ENCODE measurements around the gene SLC17A7. TPM values are rescaled to one million over a fixed set of nuclear protein-coding genes. Genes with fewer than 3 reads are reported as not detected.
A peak's percentile ranks its signal among the peaks of the same experiment; 100 is the strongest.

The SLC17A7 gene
- total and polyA plus RNA-seq, 9 of the 15 experiments (the other 6 are each of a cell fraction or from before 2014, with no cell fraction given) = 1.1 to 15.7 (median 2.4) TPM

DNA sequence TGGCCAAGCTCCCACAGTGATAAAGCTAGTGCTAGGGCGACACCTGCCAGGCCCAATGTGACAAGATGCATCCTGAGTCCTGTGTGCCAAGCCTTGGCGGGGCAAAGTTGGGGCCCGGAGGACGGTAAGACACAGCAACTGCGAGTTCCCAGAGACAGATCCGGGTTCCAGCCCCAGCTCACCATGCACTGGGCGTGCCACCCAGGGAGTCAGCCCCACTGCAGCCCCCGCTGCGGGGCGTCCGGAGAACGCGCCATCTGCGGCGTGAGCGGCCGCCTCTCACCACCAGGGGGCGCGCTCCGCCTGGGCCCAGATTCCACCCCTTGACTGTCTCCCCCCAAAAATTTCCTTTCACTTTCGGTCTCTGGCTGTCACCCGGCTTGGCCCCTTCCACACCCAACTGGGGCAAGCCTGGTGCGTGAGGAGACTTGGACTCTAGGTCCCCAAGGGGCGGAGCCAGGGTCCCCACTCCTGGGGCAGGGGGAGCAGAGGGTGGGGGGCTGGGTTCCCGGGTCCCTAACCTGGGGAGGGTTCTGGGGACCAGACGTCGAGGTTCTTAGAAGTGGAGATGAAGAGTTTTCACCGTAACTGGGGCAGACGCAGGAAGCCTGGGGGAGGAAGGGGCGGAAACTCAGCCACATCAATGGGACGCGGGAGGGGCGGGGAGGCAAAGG lies 32.7 kb upstream of the SLC17A7 start, which contains the start of gene FLT3LG (continued):
- TF ChIP-seq WHSC1 (IDR thresholded peaks at IDR 0.05; ENCODE audit: low read length) = no peak
- no peak for TF ChIP-seq ZKSCAN1 (IDR thresholded peaks at IDR 0.05; ENCODE audit: low read depth, low read length)
- TF ChIP-seq BRCA1 (IDR thresholded peaks at IDR 0.05) = no peak
- TF ChIP-seq BRCA1 (CRISPR knock-in tag; IDR thresholded peaks at IDR 0.05) = no peak
- TF ChIP-seq DPF2 (IDR thresholded peaks at IDR 0.05) = no peak
- no peak for TF ChIP-seq HOXB6 (CRISPR knock-in tag; IDR thresholded peaks at IDR 0.05; ENCODE audit: borderline replicate concordance)
- no peak for TF ChIP-seq ZNF277 (CRISPR knock-in tag; IDR thresholded peaks at IDR 0.05; ENCODE audit: borderline replicate concordance)
- peak; percentile 46; the same call in 1 of the 2 replicates for TF ChIP-seq E2F1 (CRISPR knock-in tag; IDR thresholded peaks at IDR 0.05)
- TF ChIP-seq LARP7 (IDR thresholded peaks at IDR 0.05) = no peak
- TF ChIP-seq ATF7 (IDR thresholded peaks at IDR 0.05) = peak; percentile 68; the same call in 1 of the 2 replicates
- TF ChIP-seq MAFG (tag; conservative IDR thresholded peaks at IDR 0.05) = no peak
- TF ChIP-seq KLF10 (CRISPR knock-in tag; IDR thresholded peaks at IDR 0.05) = no peak
- no peak for TF ChIP-seq ZNF79 (CRISPR knock-in tag; IDR thresholded peaks at IDR 0.05; ENCODE audit: low read depth)
- TF ChIP-seq HCFC1 (IDR thresholded peaks at IDR 0.05; ENCODE audit: low read depth, low read length) = peak; percentile 68
- no peak for TF ChIP-seq MECOM (CRISPR knock-in tag; IDR thresholded peaks at IDR 0.05)
- TF ChIP-seq GABPA (tag; conservative IDR thresholded peaks at IDR 0.05; ENCODE audit: low read depth) = no peak
- no peak for TF ChIP-seq ZFPM2 (CRISPR knock-in tag; IDR thresholded peaks at IDR 0.05)
- TF ChIP-seq DEAF1 (CRISPR knock-in tag; IDR thresholded peaks at IDR 0.05) = peak; percentile 42
- no peak for TF ChIP-seq SREBF1 (IDR thresholded peaks at IDR 0.05; ENCODE audit: borderline replicate concordance, low read depth, low read length)
- TF ChIP-seq, protein P1, sequence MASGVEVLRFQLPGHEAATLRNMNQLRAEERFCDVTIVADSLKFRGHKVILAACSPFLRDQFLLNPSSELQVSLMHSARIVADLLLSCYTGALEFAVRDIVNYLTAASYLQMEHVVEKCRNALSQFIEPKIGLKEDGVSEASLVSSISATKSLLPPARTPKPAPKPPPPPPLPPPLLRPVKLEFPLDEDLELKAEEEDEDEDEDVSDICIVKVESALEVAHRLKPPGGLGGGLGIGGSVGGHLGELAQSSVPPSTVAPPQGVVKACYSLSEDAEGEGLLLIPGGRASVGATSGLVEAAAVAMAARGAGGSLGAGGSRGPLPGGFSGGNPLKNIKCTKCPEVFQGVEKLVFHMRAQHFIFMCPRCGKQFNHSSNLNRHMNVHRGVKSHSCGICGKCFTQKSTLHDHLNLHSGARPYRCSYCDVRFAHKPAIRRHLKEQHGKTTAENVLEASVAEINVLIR (CRISPR knock-in tag; IDR thresholded peaks at IDR 0.05) = no peak
- TF ChIP-seq, protein P2, sequence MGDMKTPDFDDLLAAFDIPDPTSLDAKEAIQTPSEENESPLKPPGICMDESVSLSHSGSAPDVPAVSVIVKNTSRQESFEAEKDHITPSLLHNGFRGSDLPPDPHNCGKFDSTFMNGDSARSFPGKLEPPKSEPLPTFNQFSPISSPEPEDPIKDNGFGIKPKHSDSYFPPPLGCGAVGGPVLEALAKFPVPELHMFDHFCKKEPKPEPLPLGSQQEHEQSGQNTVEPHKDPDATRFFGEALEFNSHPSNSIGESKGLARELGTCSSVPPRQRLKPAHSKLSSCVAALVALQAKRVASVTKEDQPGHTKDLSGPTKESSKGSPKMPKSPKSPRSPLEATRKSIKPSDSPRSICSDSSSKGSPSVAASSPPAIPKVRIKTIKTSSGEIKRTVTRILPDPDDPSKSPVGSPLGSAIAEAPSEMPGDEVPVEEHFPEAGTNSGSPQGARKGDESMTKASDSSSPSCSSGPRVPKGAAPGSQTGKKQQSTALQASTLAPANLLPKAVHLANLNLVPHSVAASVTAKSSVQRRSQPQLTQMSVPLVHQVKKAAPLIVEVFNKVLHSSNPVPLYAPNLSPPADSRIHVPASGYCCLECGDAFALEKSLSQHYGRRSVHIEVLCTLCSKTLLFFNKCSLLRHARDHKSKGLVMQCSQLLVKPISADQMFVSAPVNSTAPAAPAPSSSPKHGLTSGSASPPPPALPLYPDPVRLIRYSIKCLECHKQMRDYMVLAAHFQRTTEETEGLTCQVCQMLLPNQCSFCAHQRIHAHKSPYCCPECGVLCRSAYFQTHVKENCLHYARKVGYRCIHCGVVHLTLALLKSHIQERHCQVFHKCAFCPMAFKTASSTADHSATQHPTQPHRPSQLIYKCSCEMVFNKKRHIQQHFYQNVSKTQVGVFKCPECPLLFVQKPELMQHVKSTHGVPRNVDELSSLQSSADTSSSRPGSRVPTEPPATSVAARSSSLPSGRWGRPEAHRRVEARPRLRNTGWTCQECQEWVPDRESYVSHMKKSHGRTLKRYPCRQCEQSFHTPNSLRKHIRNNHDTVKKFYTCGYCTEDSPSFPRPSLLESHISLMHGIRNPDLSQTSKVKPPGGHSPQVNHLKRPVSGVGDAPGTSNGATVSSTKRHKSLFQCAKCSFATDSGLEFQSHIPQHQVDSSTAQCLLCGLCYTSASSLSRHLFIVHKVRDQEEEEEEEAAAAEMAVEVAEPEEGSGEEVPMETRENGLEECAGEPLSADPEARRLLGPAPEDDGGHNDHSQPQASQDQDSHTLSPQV (IDR thresholded peaks at IDR 0.05) = 0 out of 2 replicates have a peak, but pooled peaks have one; percentile 53
